A549 (cell line): ENCODE measurements around the gene STXBP6. TPM values are rescaled to one million over a fixed set of nuclear protein-coding genes. Genes with fewer than 3 reads are reported as not detected.

Source experiments
- ATAC-seq, 2 experiments: fragments of 200-7000 bp in 1 of 2; fragments of >200 bp in 1 of 2; cut with Nextera tagmentation in 1 of 2; cut with Tn5 transposase in 1 of 2; 3 replicates each; pipeline versions ENCODE4 v1.8.0 to v1.9.1; 2018 to 2020; ENCODE audit warnings: mild to moderate bottlenecking in 1 of 2, moderate library complexity in 1 of 2
- CTCF ChIA-PET: fragments of 300-600 bp; sonication (Branson Sonifier 250); formaldehyde crosslinking; extraction: SDS; loops from one replicate; lab custom pipeline; 2021; ENCODE audit warnings: antibody characterized with exemption, inconsistent platforms; lab: Yijun Ruan, JAX
- POLR2A ChIA-PET: fragments of 350-600 bp; formaldehyde crosslinking; extraction: SDS; loops from one replicate; lab custom pipeline; 2021; ENCODE audit warnings: antibody characterized with exemption, inconsistent platforms; lab: Yijun Ruan, JAX
- DNase-seq, 2 experiments: peaks; one replicate each; pipeline versions ENCODE4 v3.0.0 to v3.0.0-alpha.2; 2011 to 2016; ENCODE audit warnings: low read depth in 1 of 2, low spot score in 1 of 2
- FAIRE-seq: peaks from 2 replicates; lab custom pipeline; 2011; peaks lifted over from hg19 to GRCh38; lab: Jason Lieb, UNC
- H3K27ac ChIP-seq, 2 experiments: fragments of >200 bp; sonication (Bioruptor Twin); formaldehyde crosslinking; 3 replicates each; pipeline ENCODE4 v1.5.1; 2016 to 2017
- H3K4me1 ChIP-seq: fragments of >200 bp; sonication (Bioruptor Twin); formaldehyde crosslinking; 3 replicates; pipeline ENCODE4 v1.6.1; 2016
- H3K4me2 ChIP-seq: fragments of >200 bp; sonication (Bioruptor Twin); formaldehyde crosslinking; 3 replicates; pipeline ENCODE4 v1.6.1; 2016
- H3K4me3 ChIP-seq: fragments of >200 bp; sonication (Bioruptor Twin); formaldehyde crosslinking; 3 replicates; pipeline ENCODE4 v1.5.1; 2016
- H3K9me3 ChIP-seq: fragments of >200 bp; sonication (Bioruptor Twin); formaldehyde crosslinking; 3 replicates; pipeline ENCODE4 v1.6.1; 2016
- ATOH8 ChIP-seq: fragments of 250-450 bp; sonication (Bioruptor Pico); IDR thresholded peaks from 2 replicates; pipeline ENCODE4 v1.5.0; 2020; ENCODE audit warnings: low read depth, mild to moderate bottlenecking, moderate library complexity
- BHLHE40 ChIP-seq: IDR thresholded peaks from 2 replicates; pipeline ENCODE4 v1.6.1; 2012; ENCODE audit warnings: low read depth, low read length, inconsistent platforms
- EHMT2 ChIP-seq: fragments of 200-600 bp; sonication (generic); IDR thresholded peaks from 2 replicates; pipeline ENCODE4 v1.6.1; 2016; ENCODE audit warnings: antibody characterized with exemption, low read depth, mild to moderate bottlenecking, moderate library complexity
- EP300 ChIP-seq, 2 experiments: fragments of >200 bp; sonication (Bioruptor Twin); formaldehyde crosslinking; IDR thresholded peaks; 2 replicates in 1 of 2; 3 replicates in 1 of 2; pipeline ENCODE4 v1.6.1; 2016 to 2017
- HDAC2 ChIP-seq: fragments of 200-600 bp; sonication (generic); IDR thresholded peaks from 2 replicates; pipeline ENCODE4 v1.6.1; 2016
- HOXB5 ChIP-seq: fragments of 250-450 bp; sonication (Bioruptor Pico); IDR thresholded peaks from 2 replicates; pipeline ENCODE4 v1.5.0; 2020; ENCODE audit warnings: mild to moderate bottlenecking, moderate library complexity
- KDM5A ChIP-seq: fragments of 200-600 bp; sonication (generic); IDR thresholded peaks from 2 replicates; pipeline ENCODE4 v1.6.1; 2016; ENCODE audit warnings: antibody characterized with exemption, mild to moderate bottlenecking
- MAZ ChIP-seq: fragments of 150-350 bp; IDR thresholded peaks from 2 replicates; pipeline ENCODE4 v1.6.1; 2014; ENCODE audit warnings: antibody characterized with exemption, low read depth, low read length, borderline replicate concordance
- NFE2L2 ChIP-seq: fragments of 150-350 bp; conservative IDR thresholded peaks from 2 replicates; pipeline ENCODE4 v1.6.1; 2014; ENCODE audit warnings: low read length
- NPAS2 ChIP-seq: fragments of 250-450 bp; sonication (Bioruptor Pico); IDR thresholded peaks from 2 replicates; pipeline ENCODE4 v1.8.0; 2022; ENCODE audit warnings: mild to moderate bottlenecking, moderate library complexity, borderline replicate concordance
- POLR2AphosphoS2 ChIP-seq: conservative IDR thresholded peaks from 2 replicates; pipeline ENCODE4 v1.6.1; 2012; ENCODE audit warnings: low read length, improper control_type of control experiment, inconsistent platforms
- RCOR1 ChIP-seq: fragments of 150-350 bp; IDR thresholded peaks from 2 replicates; pipeline ENCODE4 v1.6.1; 2014; ENCODE audit warnings: antibody characterized with exemption, low read length, low read depth
- REST ChIP-seq: fragments of 200-600 bp; sonication (generic); IDR thresholded peaks from 2 replicates; pipeline ENCODE4 v1.6.1; 2016; ENCODE audit warnings: antibody characterized with exemption, mild to moderate bottlenecking, moderate library complexity
- SMC3 ChIP-seq: fragments of >200 bp; sonication (Bioruptor Twin); formaldehyde crosslinking; IDR thresholded peaks from 3 replicates; pipeline ENCODE4 v1.6.1; 2018; ENCODE audit warnings: inconsistent platforms
- SREBF2 ChIP-seq: fragments of 450-650 bp; IDR thresholded peaks from 2 replicates; pipeline ENCODE4 v1.6.1; 2014; ENCODE audit warnings: mild to moderate bottlenecking, moderate library complexity
- TFCP2L1 ChIP-seq: fragments of 250-450 bp; sonication (Bioruptor Pico); IDR thresholded peaks from 2 replicates; pipeline ENCODE4 v1.5.0; 2021; ENCODE audit warnings: mild to moderate bottlenecking
- ZC3H11A ChIP-seq: fragments of 450-650 bp; IDR thresholded peaks from 2 replicates; pipeline ENCODE4 v1.6.1; 2014; ENCODE audit warnings: antibody characterized with exemption, mild to moderate bottlenecking
- WGBS: methylation state at CpG from one replicate; pipeline ENCODE4 v1.1.6; 2017; ENCODE audit errors: missing lambda C conversion rate; 5-methylcytosine and 5-hydroxymethylcytosine counted together
- polyA plus RNA-seq, 4 experiments: library from polyadenylated mRNA; depleted of rRNA in 3 of 4; stranded (reverse); fragments of >200 nt; fragmentation: RNase III in 1 of 4; extraction: RNeasy Plus Mini Kit Qiagen cat#74134 plus additional on column Dnase treatment in 1 of 4; gene quantifications; 2 replicates in 3 of 4; 3 replicates in 1 of 4; pipeline ENCODE4 v1.2.3, GENCODE V29; 2011 to 2017
- TF ChIP-seq, protein P1 (sequence below): fragments of 150-350 bp; IDR thresholded peaks from 2 replicates; pipeline ENCODE4 v1.6.1; 2014; ENCODE audit warnings: low read depth, mild to moderate bottlenecking, low read length
- TF ChIP-seq, protein P2 (sequence below): fragments of >200 bp; sonication (Bioruptor Twin); formaldehyde crosslinking; IDR thresholded peaks from 3 replicates; pipeline ENCODE4 v1.5.1; 2016
- TF ChIP-seq, protein P3 (sequence below): IDR thresholded peaks from 2 replicates; pipeline ENCODE4 v1.6.1; 2012

The STXBP6 gene
- polyA plus RNA-seq, 2 of the 4 experiments (the other 2 are of a cell fraction): 1.7 to 6.3 TPM

DNA sequence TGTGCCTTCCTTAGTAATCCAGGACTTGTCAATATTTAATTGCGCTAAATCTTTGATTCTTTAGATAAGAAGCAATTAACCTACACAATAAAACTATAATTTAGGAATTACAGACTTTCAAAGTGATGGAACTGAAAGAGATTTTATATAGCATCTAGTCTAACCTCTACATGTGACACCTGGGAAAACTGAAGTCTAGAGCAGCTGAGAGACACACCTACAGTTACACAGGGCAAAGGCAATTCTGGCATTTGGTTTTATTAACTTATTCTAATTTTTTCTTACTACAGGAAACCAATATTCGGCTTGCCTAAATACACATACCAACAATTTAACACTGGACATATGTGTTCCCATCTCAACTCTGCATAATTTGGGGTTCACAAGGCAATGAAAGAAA lies 196.5 kb downstream of the STXBP6 start:
- Histone ChIP-seq H3K4me1 (0 out of 3 replicates have a peak, but pooled peaks cover 4% of the 10 kb centered on the region), H3K4me2 (no peak overlapping the region), H3K27ac (no peak overlapping the region)
- no peak for FAIRE-seq
- no peak for TF ChIP-seq REST
- TF ChIP-seq HOXB5: no peak
- no peak for TF ChIP-seq ZC3H11A
- TF ChIP-seq, protein P1, sequence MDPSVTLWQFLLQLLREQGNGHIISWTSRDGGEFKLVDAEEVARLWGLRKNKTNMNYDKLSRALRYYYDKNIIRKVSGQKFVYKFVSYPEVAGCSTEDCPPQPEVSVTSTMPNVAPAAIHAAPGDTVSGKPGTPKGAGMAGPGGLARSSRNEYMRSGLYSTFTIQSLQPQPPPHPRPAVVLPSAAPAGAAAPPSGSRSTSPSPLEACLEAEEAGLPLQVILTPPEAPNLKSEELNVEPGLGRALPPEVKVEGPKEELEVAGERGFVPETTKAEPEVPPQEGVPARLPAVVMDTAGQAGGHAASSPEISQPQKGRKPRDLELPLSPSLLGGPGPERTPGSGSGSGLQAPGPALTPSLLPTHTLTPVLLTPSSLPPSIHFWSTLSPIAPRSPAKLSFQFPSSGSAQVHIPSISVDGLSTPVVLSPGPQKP: no peak
- no peak for TF ChIP-seq NFE2L2
- TF ChIP-seq RCOR1: no peak
- no peak for TF ChIP-seq SREBF2
- TF ChIP-seq EHMT2: no peak
- TF ChIP-seq SMC3: no peak
- no peak for TF ChIP-seq EP300 (IDR thresholded peaks at IDR 0.05)
- TF ChIP-seq HDAC2: no peak
- TF ChIP-seq POLR2AphosphoS2: no peak
- no peak for TF ChIP-seq NPAS2 (CRISPR knock-in tag)
- TF ChIP-seq, protein P2, sequence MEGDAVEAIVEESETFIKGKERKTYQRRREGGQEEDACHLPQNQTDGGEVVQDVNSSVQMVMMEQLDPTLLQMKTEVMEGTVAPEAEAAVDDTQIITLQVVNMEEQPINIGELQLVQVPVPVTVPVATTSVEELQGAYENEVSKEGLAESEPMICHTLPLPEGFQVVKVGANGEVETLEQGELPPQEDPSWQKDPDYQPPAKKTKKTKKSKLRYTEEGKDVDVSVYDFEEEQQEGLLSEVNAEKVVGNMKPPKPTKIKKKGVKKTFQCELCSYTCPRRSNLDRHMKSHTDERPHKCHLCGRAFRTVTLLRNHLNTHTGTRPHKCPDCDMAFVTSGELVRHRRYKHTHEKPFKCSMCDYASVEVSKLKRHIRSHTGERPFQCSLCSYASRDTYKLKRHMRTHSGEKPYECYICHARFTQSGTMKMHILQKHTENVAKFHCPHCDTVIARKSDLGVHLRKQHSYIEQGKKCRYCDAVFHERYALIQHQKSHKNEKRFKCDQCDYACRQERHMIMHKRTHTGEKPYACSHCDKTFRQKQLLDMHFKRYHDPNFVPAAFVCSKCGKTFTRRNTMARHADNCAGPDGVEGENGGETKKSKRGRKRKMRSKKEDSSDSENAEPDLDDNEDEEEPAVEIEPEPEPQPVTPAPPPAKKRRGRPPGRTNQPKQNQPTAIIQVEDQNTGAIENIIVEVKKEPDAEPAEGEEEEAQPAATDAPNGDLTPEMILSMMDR: no peak
- no peak for TF ChIP-seq ATOH8 (CRISPR knock-in tag)
- TF ChIP-seq BHLHE40: no peak
- no peak for TF ChIP-seq MAZ
- TF ChIP-seq, protein P3, sequence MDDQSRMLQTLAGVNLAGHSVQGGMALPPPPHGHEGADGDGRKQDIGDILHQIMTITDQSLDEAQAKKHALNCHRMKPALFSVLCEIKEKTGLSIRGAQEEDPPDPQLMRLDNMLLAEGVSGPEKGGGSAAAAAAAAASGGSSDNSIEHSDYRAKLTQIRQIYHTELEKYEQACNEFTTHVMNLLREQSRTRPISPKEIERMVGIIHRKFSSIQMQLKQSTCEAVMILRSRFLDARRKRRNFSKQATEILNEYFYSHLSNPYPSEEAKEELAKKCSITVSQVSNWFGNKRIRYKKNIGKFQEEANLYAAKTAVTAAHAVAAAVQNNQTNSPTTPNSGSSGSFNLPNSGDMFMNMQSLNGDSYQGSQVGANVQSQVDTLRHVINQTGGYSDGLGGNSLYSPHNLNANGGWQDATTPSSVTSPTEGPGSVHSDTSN: no peak
- no peak for TF ChIP-seq TFCP2L1 (CRISPR knock-in tag)
- no peak for TF ChIP-seq KDM5A
- TF ChIP-seq, all 56 proteins: peak for 0
- DNase-seq: no peak
- H3K4me3 ChIP-seq: no peak overlapping the region
- ChIA-PET POLR2A (interaction anchor here (0.6 kb wide), 1 partner anchor 152 kb away, joined by 3 read pairs; no protein-coding TSS in a partner anchor), CTCF (no interaction called here)
- no peak for ATAC-seq
- WGBS: 48% methylated on average over 2 of the region's 2 CpGs
- no peaks in the 10 kb centered on the region for H3K9me3 ChIP-seq
